NCI-H774 (cell line): Measurements from ENCODE around the gene APOOL.

Experiments
- DNase-seq: peaks from one replicate; lab custom pipeline; 2025; lab: John Stamatoyannopoulos, UW

Gene APOOL

GRCh38 chrX:85084770-85085393 is 81.2 kb downstream of the APOOL start:
- DNase-seq = no peak

DNA sequence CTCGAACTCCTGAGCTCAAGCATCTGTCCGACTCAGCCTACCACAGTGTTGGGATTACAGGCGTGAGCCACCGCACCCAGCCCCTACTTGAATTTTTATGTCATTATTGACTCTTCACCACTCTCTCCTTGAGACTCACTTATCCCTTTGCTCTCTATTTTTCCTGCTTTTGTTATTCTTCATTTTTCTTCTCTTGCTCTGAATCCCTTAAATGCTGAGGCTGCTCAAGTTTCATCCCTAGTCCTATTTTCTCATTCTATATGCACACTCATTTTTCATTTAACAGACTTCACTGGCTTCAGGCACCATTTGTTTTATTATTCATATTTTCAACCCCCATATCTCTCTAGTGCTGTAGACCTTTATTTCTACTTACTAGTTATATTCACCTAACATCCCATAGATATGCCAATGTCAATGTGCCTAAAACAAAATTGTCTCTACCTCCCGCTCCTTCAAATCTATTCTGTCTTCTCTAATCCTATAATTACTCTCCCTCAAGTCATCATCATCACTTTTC is 85.7 kb downstream of the APOOL start:
- DNase-seq = no peak

DNA sequence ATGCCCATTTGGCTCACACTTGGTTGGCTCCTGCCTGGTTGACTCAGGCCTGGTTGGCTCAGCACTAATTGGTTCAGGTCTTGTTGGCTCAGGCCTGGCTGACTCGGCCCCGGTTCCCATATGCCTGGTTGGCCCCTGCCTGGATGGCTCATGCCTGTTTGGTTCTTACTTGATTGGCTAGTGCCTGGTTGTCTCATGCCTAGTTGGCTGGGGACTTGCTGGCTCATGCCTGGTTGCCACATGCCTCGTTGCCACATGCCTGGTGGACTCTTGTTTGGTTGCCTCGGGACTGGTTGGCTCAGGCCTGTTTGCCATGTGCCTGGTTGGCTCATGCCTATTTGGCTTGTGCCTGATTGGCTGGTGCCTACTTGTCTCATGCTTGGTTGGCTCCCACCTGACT is 103.7 kb downstream of the APOOL start:
- no peak for DNase-seq

- no peak for DNase-seq
Observed at GRCh38 chrX:85108165-85108564, 104.5 kb downstream of the APOOL start.

GRCh38 chrX:85109235-85109634 is 105.6 kb downstream of the APOOL start:
- DNase-seq = no peak

- no peak for DNase-seq
Observed at GRCh38 chrX:85111347-85111746, 107.7 kb downstream of the APOOL start.

- no peak for DNase-seq
Observed at GRCh38 chrX:85112293-85112692, 108.6 kb downstream of the APOOL start.

GRCh38 chrX:85113746-85114145 is 110.1 kb downstream of the APOOL start:
- DNase-seq = no peak

DNA sequence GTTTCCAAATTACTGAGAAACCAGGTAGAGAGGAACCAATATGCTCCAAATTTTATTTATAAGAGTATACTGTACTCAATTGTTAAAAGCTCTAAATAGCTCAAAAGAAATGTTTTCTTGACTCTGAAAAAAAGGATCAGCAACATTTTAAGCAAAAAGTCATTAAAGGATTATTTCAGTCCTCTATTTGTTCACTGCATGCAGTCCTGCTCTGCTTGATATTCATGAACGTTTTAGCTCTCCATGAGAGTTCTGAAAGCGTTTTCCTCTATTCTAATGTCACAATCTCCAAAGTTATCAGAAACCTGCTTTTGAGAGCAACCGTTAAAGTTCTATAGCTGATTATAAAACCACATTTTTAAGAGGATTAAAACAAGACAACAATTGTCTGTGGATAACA is 110.5 kb downstream of the APOOL start:
- DNase-seq = no peak

DNA sequence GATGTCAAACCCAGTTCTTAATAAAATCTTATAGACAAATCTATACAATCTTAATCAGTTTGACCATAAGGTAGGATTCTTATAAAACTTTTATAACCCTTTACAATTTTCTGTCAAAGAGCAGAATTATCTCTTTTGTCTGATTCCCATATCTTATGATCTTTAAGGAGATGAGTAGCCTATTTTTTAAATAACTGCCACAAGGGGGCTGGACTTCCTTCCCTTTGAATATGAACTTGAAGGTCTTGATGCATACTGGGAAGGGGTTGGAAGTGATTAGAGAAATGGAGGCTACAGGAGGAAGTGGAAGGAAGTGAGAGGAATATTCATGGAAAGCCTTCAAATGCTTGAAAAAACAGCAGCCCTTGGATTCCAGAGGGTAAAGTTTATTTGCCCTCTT is 111.1 kb downstream of the APOOL start:
- DNase-seq = no peak

DNA sequence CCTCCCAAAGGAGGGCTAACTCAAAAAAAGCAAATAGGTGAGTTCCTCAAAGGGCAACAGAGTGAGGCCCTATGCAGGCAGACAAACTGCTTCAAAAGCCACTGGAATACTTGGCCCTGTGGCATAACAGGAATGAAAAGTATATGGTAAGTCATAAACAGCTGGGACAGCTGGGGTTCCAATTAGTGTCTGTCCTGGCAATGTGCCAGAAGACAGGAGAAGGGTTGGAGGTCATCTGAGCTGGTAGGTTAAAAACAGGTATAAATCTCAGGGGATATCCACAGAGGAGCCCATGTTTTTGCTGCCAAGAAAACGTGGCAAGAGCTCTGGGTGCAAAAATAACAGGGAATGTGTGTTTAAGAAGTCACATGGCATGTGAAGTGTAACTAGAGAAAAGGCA is 111.6 kb downstream of the APOOL start:
- no peak for DNase-seq

- DNase-seq = no peak
Observed at GRCh38 chrX:85136409-85136808, 132.7 kb downstream of the APOOL start.

DNA sequence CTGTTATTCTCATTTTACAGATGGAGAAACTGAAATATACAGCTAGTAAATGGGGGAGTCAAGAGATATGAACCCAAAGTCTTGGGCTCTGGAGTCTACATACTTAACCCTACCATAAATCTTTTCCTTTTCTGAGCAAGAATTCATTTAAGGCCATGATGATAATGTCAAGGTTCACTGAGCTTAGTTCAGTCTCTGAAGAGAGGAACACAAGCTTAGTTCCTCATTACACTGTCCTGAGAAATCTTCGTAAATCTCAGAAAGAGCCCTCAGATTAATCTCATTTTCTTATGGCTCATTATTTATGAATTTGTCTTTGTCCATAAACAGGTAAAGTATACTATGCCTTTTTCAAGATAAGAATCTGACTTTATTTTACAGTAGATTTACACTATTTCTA is 135.7 kb downstream of the APOOL start:
- no peak for DNase-seq

- DNase-seq = no peak
Observed at GRCh38 chrX:85140964-85141363, 137.3 kb downstream of the APOOL start.
